Muscle of leg (tissue), 11 donors: ENCODE data around the gene MAP1A. TPM values are rescaled to one million over a fixed set of nuclear protein-coding genes. Genes with fewer than 3 reads are reported as not detected.
A peak's percentile ranks its signal among the peaks of the same experiment; 100 is the strongest.

Experiments
- DNase-seq: peaks from one replicate; pipeline ENCODE4 v3.0.0; 2013
- H3K27ac ChIP-seq: one replicate; pipeline ENCODE4 v1.5.1; 2013; ENCODE audit warnings: mild to moderate bottlenecking, low read length, control low read depth
- H3K27me3 ChIP-seq: one replicate; pipeline ENCODE4 v1.6.1; 2013; ENCODE audit warnings: low read length; ENCODE audit not compliant: control insufficient read depth, insufficient read depth
- H3K36me3 ChIP-seq: one replicate; pipeline ENCODE4 v1.6.1; 2013; ENCODE audit warnings: low read length; ENCODE audit not compliant: control insufficient read depth, insufficient read depth
- H3K4me1 ChIP-seq: one replicate; pipeline ENCODE4 v1.6.1; 2013; ENCODE audit warnings: low read length; ENCODE audit not compliant: control insufficient read depth, insufficient read depth
- H3K4me3 ChIP-seq: one replicate; pipeline ENCODE4 v1.5.1; 2013; ENCODE audit warnings: low read length, control low read depth
- H3K9me3 ChIP-seq: replicated peaks from 2 replicates; pipeline ENCODE4 v1.6.1; 2013; ENCODE audit warnings: low read depth, low read length; ENCODE audit not compliant: control insufficient read depth
- WGBS: methylation state at CpG from one replicate; pipeline ENCODE4 v1.1.5; 2013; ENCODE audit warnings: missing lambda C conversion rate; ENCODE audit not compliant: insufficient coverage; 5-methylcytosine and 5-hydroxymethylcytosine counted together
- polyA plus RNA-seq, 8 donors: library from polyadenylated mRNA; unstranded; fragments of 120-200 nt; gene quantifications; one replicate each; pipeline versions ENCODE4 v1.2.1 to v1.2.3, GENCODE V29; 2013; ENCODE audit warnings: inconsistent platforms in 1 of 8, low replicate concordance in 1 of 8; ENCODE audit not compliant: insufficient read length in 8 of 8, insufficient read depth in 1 of 8
- total RNA-seq: library from RNA; stranded (reverse); fragments of 120-200 nt; gene quantifications from one replicate; pipeline ENCODE4 v1.2.4, GENCODE V29; 2013

The MAP1A gene
- total and polyA plus RNA-seq, 9 donors, result 22.9 to 56.2 (median 42.8) TPM

- H3K27ac ChIP-seq, result peak overlapping the region; percentile 93
Observed at GRCh38 chr15:43492266-43492665, 25.1 kb upstream of the MAP1A start.

DNA sequence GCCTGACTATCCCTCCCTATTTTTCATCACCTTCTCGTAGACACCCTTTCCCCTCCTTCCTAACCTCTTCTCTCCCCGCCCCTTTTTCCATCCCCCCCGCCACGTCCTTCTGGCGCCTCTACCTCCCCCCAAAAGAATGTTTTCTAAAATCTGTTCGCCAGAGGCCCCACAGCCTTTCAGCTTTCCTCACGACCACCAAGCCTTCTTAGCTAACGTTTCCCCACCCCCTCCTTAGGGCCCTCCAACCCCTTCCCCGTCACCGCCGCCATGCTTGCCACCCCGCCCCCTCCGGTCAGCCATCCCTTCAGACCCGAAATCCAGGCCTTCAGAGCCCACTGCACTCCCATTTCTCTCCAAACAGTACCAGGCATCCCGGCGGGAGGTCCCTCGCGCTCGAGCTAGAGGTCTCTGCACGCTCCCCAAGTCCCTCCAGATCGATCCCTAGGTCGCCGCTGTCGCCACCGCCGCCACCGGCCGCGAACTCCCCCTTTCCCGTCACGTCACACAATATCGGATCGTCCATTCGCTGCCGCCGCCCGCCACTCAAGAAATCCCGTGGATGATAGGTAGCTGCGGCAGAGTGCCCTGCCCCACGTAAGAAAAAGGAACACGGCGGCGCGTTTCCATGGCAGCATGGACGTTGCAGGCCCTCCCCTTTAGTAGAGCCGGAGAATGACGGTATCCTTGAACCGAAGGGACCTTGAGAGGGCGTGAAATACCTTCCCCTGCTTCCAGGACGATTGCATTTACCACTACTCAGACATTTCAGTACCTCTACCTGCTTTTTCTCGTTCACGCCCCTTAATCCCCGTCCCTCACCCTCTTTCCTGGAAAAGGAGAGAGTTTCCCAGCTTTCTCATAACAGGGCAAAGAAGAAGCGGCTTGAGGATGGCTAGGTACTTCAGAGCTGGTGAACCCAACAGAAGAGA lies 24.5 kb upstream of the MAP1A start, which contains the start of gene TP53BP1:
Gene TP53BP1 (minus strand): TSS at position 484 of the 929 bp plus-strand sequence. CDS start 113 bp downstream, at position 371.
- 0% methylated on average over 50 of the region's 54 CpGs for WGBS
- DNase-seq, result peak; percentile 99
- no peaks in the 10 kb centered on the region for H3K27me3 ChIP-seq
- H3K4me3 ChIP-seq, result peak within 1 kb of the TSS; percentile 92
- H3K27ac ChIP-seq, result peak within 1 kb of the TSS; percentile 93
- peaks cover 23% of the 10 kb centered on the region for H3K36me3 ChIP-seq
- H3K4me1 ChIP-seq, result peaks cover 12% of the 10 kb centered on the region
- no peaks in the 10 kb centered on the region for H3K9me3 ChIP-seq

More at GRCh38 chr15:43492266-43492665, 25.1 kb upstream of the MAP1A start:
- H3K36me3 ChIP-seq, result peaks cover 28% of the 10 kb centered on the region
- peaks cover 12% of the 10 kb centered on the region for H3K4me1 ChIP-seq
- H3K27me3 ChIP-seq, result no peaks in the 10 kb centered on the region
- H3K4me3 ChIP-seq, result peak overlapping the region; percentile 92
- DNase-seq, result no peak
- H3K9me3 ChIP-seq, result no peaks in the 10 kb centered on the region
- WGBS, result 0% methylated on average over 1 of the region's 7 CpGs

GRCh38 chr15:43493703-43494472 lies 23.5 kb upstream of the MAP1A start:
- Histone ChIP-seq H3K27me3 (no peaks in the 10 kb centered on the region), H3K36me3 (peaks cover 17% of the 10 kb centered on the region), H3K27ac (peak overlapping the region; percentile 93), H3K4me3 (peak overlapping the region; percentile 92), H3K9me3 (no peaks in the 10 kb centered on the region), H3K4me1 (peaks cover 12% of the 10 kb centered on the region)
- DNase-seq, result peak; percentile 56
- WGBS, result 39% methylated on average over 3 of the region's 7 CpGs

DNA sequence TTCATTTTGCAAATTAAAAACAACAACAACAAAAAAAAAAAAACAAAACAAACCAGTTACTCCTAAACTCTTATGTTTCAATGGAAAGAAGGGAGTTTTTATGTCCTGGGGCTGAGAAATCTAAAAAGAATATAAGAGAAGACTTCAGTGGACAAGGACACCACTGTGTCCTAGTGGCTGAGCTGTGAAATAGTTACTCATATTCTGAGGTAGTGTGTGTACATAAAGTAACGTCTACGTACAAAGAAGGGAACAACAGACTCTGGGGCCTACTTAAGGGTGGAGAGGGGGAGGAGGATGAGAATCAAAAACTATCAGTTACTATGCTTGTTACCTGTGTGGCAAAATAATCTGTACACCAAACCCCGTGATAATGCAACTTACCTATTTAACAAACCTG lies 18.4 kb upstream of the MAP1A start:
- no CpG with 5 or more reads among the region's 3 CpGs for WGBS
- Histone ChIP-seq H3K9me3 (no peaks in the 10 kb centered on the region), H3K4me3 (no peak overlapping the region), H3K27me3 (no peaks in the 10 kb centered on the region), H3K27ac (no peak overlapping the region), H3K4me1 (peaks cover 2% of the 10 kb centered on the region), H3K36me3 (no peaks in the 10 kb centered on the region)
- no peak for DNase-seq

GRCh38 chr15:43499635-43500034 lies 17.8 kb upstream of the MAP1A start:
- Histone ChIP-seq H3K9me3 (no peaks in the 10 kb centered on the region), H3K4me3 (no peak overlapping the region), H3K4me1 (no peaks in the 10 kb centered on the region), H3K27ac (no peak overlapping the region), H3K27me3 (no peaks in the 10 kb centered on the region), H3K36me3 (no peaks in the 10 kb centered on the region)
- no CpG with 5 or more reads among the region's 1 CpG for WGBS
- no peak for DNase-seq

DNA sequence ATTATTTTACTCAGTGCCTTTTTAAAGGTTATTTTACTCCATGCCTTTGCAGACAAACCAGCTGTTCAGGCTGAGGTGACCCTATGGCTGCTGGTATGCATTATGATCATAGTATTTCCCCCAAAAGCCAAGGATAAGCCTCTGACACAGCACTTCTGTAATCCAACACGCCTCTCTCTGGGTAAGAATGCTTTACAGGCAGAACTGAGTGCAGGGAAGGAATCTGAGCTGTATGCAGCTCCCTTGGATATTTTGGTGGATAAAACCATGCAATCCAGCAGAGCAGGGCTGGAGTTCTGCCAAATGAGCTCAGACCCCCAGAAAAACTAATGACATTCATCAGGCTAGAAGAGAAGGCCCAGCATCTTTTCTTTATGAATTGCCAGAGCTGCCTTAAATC lies 11.7 kb upstream of the MAP1A start:
- Histone ChIP-seq H3K36me3 (no peaks in the 10 kb centered on the region), H3K27ac (peak overlapping the region; percentile 23), H3K27me3 (no peaks in the 10 kb centered on the region), H3K4me1 (peaks cover 33% of the 10 kb centered on the region), H3K9me3 (no peaks in the 10 kb centered on the region), H3K4me3 (no peak overlapping the region)
- 0% methylated on average over 1 of the region's 1 CpG for WGBS
- DNase-seq, result peak; percentile 75

- H3K36me3 ChIP-seq, result peaks cover 2% of the 10 kb centered on the region
- H3K4me3 ChIP-seq, result no peak overlapping the region
- H3K27me3 ChIP-seq, result peaks cover 4% of the 10 kb centered on the region
- H3K9me3 ChIP-seq, result no peaks in the 10 kb centered on the region
- no peak for DNase-seq
- peak overlapping the region; percentile 96 for H3K27ac ChIP-seq
- H3K4me1 ChIP-seq, result peaks cover 51% of the 10 kb centered on the region
- no CpG with 5 or more reads among the region's 1 CpG for WGBS
Observed at GRCh38 chr15:43508421-43508820, 9.0 kb upstream of the MAP1A start.

DNA sequence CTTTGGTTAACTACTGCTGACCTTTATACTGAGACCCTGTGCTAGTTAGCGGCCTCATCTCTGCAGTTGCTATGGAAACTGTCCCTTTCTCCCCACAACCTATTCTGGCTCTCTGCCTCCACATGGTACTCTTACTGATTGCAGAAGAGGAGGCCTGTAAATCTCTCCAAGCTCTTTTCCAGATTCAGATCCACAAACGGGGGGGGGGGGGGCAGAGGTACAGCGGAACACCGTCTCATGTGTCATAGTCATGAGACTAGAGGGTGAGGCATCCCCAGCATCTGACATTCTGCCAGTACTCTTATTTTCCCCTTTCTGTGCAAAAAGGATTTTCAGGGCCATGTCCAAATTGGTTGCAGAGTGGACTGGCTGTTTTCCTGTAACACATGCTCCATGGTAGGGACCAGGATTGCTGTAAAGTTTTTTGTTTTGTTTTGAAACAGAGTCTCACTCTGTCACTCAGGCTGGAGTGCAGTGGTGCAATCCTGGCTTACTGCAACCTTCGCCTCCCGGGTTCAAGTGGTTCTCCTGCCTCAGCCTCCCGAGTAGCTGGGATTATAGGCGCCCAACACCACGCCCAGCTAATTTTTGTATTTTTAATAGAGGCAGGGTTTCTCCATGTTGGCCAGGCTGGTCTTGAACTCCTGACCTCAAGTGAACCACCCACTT lies 8.3 kb upstream of the MAP1A start:
- H3K27ac ChIP-seq, result peak overlapping the region; percentile 96
- no peaks in the 10 kb centered on the region for H3K9me3 ChIP-seq
- WGBS, result 60% methylated on average over 3 of the region's 9 CpGs
- H3K4me1 ChIP-seq, result peaks cover 58% of the 10 kb centered on the region
- peak; percentile 81 for DNase-seq
- H3K36me3 ChIP-seq, result peaks cover 2% of the 10 kb centered on the region
- no peak overlapping the region for H3K4me3 ChIP-seq
- peaks cover 4% of the 10 kb centered on the region for H3K27me3 ChIP-seq

DNA sequence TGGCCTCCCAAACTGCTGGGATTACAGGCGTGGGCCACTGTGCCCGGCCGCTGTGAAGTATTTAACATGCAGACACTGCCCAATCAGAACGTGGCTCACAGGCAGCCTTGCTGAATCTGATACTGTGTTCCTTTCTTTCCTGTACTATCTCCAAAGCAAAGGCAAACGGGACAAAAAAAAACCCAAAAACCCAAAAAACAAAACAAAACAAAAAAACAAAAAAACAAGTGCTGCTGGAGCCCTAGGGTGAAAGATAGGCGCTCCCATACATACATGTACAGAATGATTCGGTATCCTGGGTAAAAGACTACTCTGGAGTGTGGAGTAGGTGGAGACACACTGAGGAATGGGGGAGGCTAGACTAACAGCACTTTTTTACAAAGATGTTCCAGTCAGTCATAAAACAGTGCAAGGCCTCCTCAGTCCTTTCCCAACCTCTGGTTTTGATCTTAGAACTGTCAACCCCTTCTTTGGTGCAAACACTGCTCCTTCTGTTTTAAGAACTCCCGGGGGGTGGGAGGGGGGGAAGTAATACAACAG lies 7.7 kb upstream of the MAP1A start:
- WGBS, result 11% methylated on average over 3 of the region's 8 CpGs
- Histone ChIP-seq H3K36me3 (peaks cover 2% of the 10 kb centered on the region), H3K27ac (peak overlapping the region; percentile 96), H3K4me1 (peaks cover 64% of the 10 kb centered on the region), H3K4me3 (peak overlapping the region; percentile 59), H3K9me3 (no peaks in the 10 kb centered on the region), H3K27me3 (peaks cover 4% of the 10 kb centered on the region)
- DNase-seq, result peak; percentile 54
